Measurements from ENCODE around the gene CALD1.
A peak's percentile ranks its signal among the peaks of the same experiment; 100 is the strongest.
"Not testable (repeated sequence)": the region's sequence is repeated elsewhere in the genome, so short reads cannot be mapped to it uniquely, and the experiment has no call there.

CALD1 gene

DNA sequence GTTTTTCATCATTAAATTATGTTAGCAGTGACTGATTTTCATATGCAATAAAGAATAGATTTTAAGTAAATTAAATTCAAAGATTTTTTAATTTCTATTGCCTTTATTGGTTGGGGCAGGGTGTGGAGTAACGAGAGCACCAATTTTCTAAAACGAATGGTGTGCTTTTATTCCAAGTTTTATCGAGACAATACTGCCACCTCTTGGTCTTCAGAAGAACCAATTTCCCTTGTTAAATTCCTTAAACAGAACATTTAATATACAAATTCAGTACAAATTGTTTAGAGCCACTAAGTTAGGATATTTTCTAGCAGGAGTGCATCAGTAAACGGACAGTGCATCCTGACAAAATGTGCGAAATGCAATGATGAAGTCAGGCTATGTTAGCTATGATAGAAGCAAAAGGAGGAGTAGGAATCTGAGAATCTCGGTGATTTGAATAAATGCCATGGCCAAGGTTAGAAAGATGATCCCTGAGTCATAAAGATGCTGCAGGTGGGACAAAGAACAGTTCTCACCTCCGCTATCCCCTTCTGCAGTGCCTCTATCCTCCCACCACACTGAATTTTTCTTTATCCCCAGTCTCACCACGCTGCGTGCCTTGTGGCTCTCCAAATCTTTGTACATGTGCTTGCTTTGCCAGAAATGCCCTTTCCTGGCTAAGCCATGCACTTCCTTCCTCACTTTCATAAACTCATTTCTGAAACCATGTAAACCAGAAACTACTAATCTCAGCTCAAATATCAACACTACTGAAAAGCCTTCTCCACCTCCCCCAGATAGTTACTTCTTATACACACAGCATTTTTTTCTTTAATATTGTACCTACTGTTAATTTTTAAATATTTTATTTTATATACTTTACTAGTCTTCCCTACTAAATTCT, 175.0 kb downstream of the CALD1 start:
- DNase-seq (ENCODE audit: low read depth) = no peak

DNA sequence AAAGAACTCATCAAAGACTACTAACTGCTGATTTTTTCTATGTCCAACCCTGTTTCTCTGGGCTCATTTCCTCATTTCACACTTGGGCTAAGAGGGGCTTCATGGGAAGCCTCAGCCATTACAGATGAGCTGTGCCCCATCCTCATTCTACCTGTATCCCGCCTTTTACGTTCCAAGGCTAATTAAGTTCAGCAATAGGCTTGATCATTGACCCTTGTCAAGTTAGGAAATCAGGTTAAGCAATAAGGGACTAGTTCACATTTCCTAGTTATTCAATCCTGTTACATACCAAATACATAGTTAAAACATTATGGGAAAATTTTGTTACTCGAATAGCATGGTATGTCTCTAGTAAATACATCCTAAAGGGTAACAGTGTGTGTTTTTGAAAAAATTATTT, 177.6 kb downstream of the CALD1 start:
- no peak for DNase-seq (ENCODE audit: low read depth)

DNA sequence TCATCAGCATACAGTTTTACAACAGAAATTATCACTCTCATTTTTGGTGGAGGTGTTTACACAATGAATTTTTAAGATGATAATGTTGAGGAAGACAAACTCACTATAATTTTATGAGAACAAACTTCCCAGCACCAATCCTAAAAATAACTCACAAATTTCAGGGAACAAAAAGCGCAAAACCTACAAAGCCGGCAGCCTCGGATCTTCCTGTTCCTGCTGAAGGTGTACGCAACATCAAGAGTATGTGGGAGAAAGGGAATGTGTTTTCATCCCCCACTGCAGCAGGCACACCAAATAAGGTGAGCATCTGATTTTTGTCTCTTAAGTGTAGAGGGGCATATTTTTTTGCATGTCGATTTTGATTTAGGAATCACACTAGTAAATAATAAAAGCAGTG, 180.4 kb downstream of the CALD1 start:
- no peak for DNase-seq (ENCODE audit: low read depth)

- no peak for DNase-seq (ENCODE audit: low read depth)
Observed at GRCh38 chr7:134962270-134962780, 182.9 kb downstream of the CALD1 start.

DNA sequence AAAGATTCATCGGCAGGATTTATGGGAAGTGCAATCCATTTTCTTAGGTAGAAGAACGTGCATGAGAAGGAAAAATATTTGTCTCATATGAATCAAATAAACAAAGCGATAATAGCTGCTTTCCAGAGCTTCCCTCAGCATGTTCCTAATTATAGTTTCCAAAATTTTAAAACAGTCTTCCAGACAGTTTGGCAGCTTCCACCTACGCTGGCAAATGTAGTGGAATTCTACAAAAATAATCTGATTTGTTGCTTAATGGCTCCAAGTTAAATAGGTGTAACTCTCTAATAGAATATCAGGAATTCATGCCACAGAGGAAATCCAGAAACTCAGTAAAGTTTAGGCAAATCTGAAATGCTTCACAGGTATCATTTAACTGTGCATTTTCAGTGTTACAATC, 183.6 kb downstream of the CALD1 start:
- no peak for DNase-seq (ENCODE audit: low read depth)

GRCh38 chr7:134966691-134967090, 187.3 kb downstream of the CALD1 start:
- no peak for DNase-seq (ENCODE audit: low read depth)

- DNase-seq (ENCODE audit: low read depth) = no peak
Observed at GRCh38 chr7:134968110-134968509, 188.7 kb downstream of the CALD1 start.

DNA sequence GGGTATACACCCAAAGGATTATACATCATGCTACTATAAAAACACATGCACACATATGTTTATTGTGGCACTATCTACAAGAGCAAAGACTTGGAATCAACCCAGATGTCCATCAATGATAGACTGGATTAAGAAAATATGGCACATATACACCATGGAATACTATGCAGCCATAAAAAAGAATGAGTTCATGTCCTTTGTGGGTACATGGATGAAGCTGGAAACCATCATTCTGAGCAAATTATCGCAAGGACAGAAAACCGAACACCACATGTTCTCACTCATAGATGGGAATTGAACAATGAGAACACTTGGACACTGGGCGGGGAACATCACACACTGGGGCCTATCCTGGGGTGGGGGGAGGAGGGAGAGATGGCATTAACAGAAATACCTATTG, 202.2 kb downstream of the CALD1 start:
- DNase-seq (ENCODE audit: low read depth) = not testable (repeated sequence)

- DNase-seq (ENCODE audit: low read depth) = no peak
Observed at GRCh38 chr7:134985894-134986362, 206.5 kb downstream of the CALD1 start.

- peak; percentile 73 for DNase-seq (ENCODE audit: low read depth)
Observed at GRCh38 chr7:134986363-134987251, 207.2 kb downstream of the CALD1 start, which contains the start of gene AGBL3. Gene AGBL3 (plus strand): TSS chr7:134986508. CDS start chr7:134987934, 1,426 bp downstream.

DNA sequence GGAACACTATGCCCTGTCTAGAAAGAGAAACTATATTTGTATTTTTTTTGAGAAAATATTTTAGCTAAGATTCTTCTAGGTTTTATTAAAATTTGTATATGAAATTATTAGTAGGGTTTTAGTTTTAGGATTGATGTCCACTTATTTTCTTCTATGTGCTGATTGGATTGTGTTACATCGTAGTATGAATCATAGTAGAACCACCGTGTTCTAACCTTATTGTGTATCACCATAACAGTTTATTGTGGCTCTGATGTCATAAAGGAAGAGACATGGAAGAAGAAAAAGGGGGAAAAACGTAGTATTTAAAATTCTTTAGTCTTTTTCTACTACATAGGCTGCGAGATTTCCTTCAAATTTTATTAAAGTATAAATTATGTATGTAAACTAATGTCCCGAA, 208.7 kb downstream of the CALD1 start:
- no peak for DNase-seq (ENCODE audit: low read depth)

DNA sequence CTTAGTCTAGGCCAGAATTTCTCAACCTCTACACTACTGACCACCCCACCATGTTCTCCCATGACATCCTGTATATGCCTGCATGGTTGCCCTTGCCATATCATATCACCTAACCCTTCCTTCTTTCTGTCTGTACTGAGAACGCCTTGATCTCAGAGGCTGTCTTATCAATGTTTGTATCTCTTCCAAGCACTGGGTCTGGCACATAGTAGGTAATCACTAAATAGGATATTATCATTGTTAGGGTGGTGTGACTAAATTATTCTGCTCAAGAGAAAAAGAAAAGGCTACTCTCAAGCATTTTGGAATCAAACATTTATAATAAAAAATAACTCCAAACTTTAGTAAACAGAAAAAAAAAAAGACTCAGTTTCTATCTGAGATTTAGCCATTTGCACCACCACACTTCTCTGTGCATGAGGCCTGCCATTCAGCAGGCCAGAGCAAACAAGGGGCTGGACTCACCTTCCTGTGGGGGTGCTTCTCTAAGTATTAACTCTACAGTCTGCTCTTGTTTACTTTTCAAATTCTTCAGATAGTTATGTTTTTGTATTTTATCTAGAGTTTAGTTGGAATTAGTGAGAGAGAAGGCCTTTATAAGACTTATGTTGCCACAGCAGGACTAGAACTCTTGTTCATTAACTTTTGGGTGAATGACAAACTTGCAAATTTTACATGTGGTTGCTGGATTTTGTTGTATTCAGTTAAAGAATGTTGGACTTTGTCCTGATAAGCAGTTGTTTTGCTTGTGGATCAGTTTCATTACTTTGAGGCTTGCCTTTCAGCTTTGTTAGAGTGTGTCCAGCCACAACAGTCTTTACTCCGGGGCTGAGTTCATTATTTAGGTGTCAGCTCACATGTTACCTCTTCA, 212.3 kb downstream of the CALD1 start:
- DNase-seq (ENCODE audit: low read depth) = no peak

DNA sequence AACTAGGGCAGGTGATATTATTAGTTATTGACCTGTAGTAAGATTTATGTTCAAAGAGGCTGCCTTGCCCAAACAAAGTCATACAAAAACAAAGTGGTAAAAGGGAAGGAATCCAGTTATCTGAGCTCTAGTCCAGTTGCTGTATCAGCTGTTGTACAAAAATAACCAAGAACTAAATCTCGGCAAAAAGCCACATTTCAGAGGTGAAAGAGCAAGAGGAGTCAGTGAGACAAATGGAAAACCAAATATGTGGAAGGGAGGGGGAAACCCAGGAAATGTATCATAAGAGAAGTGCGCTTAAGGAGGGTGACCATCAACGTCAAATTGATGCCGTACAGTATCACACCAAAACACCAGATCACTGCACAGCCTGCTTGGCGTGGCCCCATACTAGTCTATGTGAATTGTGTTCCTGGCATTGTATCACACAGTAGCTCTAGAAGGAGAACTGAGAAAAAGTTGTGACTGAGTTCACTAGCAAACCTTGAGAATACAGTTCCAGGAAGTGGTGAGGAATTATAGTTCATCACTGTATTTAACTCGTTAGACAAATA, 213.3 kb downstream of the CALD1 start:
- no peak for DNase-seq (ENCODE audit: low read depth)

GRCh38 chr7:134993877-134994456, 214.5 kb downstream of the CALD1 start:
- DNase-seq (ENCODE audit: low read depth) = no peak

GRCh38 chr7:134995239-134996096, 216.0 kb downstream of the CALD1 start:
- DNase-seq (ENCODE audit: low read depth) = no peak

DNA sequence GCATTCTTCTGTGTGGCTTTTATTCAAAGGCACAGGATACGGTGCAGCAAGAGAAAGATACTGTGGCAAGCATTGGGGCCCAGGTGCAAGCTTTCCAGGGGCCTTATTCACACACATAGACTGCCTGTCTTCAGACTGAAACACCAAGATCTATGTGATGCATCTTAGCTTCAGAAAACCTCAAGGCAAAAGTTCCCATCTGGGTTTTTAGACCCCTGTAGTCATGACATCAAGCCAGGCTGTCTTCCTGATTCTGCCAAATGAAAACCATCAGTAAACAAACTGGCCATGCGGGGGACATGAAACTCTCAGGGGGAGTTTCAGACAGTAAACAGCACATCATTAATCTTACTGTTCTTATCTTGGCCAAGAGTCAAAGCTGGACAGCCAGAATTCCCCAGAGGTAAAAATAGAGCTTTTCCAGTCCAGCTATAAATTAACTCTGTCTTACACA, 216.7 kb downstream of the CALD1 start:
- no peak for DNase-seq (ENCODE audit: low read depth)

DNA sequence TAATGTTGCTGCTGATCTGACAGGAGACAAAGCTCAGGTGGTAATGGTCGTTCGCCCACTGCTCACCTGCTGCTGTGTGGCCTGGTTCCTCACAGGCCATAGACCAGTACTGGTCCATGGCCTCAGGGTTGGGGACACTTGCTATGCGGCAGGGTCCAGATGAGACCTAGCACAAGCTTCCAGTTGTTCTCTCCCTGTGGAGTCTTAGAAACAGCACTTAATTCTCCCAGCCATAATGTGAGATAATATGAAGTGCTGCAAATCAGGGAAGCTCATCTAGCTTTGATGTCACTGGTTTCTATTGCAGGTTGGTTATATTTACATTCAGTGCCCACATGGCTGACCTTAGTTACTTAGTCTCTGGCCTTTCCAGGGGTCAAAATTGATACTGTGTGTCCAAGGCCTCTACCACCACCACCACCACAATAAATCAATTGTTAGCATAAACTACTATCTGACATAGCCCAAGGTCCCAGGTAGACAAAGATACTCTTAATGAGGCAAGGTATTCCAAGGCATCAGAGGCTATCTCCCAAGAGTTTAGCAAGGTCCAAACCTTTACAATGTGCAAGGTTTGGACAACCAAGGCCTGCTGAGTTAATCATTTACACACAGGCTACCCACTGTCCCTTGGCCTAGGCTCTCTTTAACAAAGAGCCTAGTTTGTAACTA, 217.9 kb downstream of the CALD1 start:
- no peak for DNase-seq (ENCODE audit: low read depth)

- DNase-seq (ENCODE audit: low read depth) = no peak
Observed at GRCh38 chr7:134999136-134999535, 219.7 kb downstream of the CALD1 start.

Measured in activated T-helper 1 cell treated with Interleukin-2 at 50 U/mL for 16 hours (primary cell).